IPS-18a (cell line): ENCODE results near the gene CUBN.

Source experiments
- H3K27ac ChIP-seq: one replicate; pipeline ENCODE4 v1.5.1; 2013; ENCODE audit warnings: low read length
- H3K27me3 ChIP-seq: one replicate; pipeline ENCODE4 v1.6.1; 2013; ENCODE audit warnings: mild to moderate bottlenecking, low read length; ENCODE audit not compliant: control insufficient read depth, insufficient read depth
- H3K36me3 ChIP-seq: one replicate; pipeline ENCODE4 v1.6.1; 2013; ENCODE audit warnings: low read depth, low read length; ENCODE audit not compliant: control insufficient read depth
- H3K4me1 ChIP-seq: one replicate; pipeline ENCODE4 v1.6.1; 2013; ENCODE audit warnings: low read depth, low read length; ENCODE audit not compliant: control insufficient read depth
- H3K4me3 ChIP-seq: one replicate; pipeline ENCODE4 v1.5.1; 2013; ENCODE audit warnings: low read length
- H3K9ac ChIP-seq: one replicate; pipeline ENCODE4 v1.6.1; 2013; ENCODE audit warnings: mild to moderate bottlenecking, low read length, moderate library complexity
- H3K9me3 ChIP-seq: one replicate; pipeline ENCODE4 v1.6.1; 2013; ENCODE audit warnings: low read depth, low read length; ENCODE audit not compliant: control insufficient read depth

CUBN gene

DNA sequence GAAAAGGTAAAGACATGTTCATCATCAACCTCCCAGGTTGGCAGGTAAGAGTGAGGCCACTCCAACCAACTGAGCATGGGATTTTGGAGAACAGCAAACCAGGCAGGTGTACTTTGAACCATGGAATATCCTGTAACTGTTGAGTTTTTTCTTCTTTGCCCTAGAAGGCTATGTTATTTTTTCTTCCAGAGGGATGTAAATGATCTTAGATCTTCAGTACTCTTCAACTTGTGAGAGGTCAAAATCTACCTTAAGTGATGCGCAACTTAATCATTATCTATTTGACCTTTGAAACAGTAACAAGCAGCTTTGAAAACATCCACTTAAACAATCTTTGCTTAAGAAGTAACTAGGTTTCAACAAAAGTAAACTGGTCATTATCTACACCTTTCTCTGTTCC, at the start of gene CUBN:
Gene CUBN, minus strand, starts transcription at position 71 of the 400 bp plus-strand sequence. Its CDS starts 46 bp downstream, at position 25.
- no peak within 1 kb of the TSS for H3K4me3 ChIP-seq
- no peak within 1 kb of the TSS for H3K27ac ChIP-seq
- no peaks in the 10 kb centered on the region for H3K27me3 ChIP-seq
- H3K4me1 ChIP-seq, result no peaks in the 10 kb centered on the region
- no peak within 1 kb of the TSS for H3K9ac ChIP-seq
- H3K36me3 ChIP-seq, result no peaks in the 10 kb centered on the region
- H3K9me3 ChIP-seq, result no peaks in the 10 kb centered on the region

DNA sequence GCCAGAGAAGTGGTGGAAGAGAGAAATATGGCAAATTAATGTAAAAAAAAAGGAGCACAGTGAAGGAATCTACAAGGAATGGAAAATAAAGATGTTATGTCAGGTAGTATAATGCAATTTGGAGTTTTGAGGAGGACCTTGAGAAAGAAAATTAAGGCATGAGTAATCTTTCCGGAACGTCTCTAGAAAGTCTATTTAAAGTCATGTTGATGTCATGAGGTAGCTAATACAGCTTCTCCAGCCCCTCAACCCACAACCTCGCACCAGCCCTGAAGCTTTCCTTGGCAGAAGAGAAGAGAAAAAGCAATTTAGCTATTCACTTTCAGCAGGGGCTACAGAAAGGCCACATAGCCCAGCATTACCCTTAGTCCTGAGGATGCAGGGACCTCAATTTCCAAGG, 49.4 kb upstream of the CUBN start:
- H3K4me3 ChIP-seq, result no peak overlapping the region
- H3K4me1 ChIP-seq, result peaks cover 12% of the 10 kb centered on the region
- H3K27me3 ChIP-seq, result no peaks in the 10 kb centered on the region
- H3K9me3 ChIP-seq, result no peaks in the 10 kb centered on the region
- H3K27ac ChIP-seq, result no peak overlapping the region
- H3K36me3 ChIP-seq, result no peaks in the 10 kb centered on the region
- no peak overlapping the region for H3K9ac ChIP-seq

DNA sequence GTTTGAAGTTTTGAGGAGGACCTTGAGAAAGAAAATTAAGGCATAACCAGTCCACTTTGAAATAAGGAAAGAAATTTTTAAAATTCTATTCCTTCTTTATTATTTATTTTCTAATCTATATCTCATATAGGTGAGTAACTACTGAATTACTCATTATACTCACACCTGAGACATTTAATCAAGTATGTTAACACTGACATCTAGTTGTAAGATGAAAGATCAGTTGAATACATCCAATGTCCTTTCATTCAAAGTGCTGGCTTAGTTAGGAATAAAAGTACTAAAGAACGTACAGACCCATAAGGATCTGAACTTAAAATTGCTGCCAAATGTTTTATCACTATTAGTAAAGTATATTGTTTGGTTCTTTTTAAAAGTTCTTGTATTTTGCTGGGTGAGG, 48.4 kb upstream of the CUBN start:
- Histone ChIP-seq H3K27me3 (no peaks in the 10 kb centered on the region), H3K9ac (no peak overlapping the region), H3K9me3 (no peaks in the 10 kb centered on the region), H3K27ac (no peak overlapping the region), H3K4me1 (peaks cover 12% of the 10 kb centered on the region), H3K36me3 (no peaks in the 10 kb centered on the region), H3K4me3 (no peak overlapping the region)

DNA sequence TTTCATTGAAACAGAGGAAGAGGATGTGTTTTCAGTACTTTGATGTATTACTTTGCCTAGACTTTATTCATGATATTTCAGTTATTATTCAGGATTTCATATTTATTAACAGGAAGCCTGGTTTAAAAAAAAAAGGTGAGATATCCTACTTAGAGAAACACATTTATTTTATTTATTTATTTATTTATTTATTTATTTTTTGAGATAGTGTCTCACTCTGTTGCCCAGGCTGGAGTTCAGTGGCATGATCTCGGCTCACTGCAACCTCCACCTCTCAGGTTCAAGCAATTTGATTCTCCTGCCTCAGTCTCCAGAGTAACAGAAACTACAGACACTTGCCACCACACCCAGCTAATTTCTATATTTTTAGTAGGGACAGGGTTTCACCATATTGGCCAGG, 47.4 kb upstream of the CUBN start:
- Histone ChIP-seq H3K27ac (no peak overlapping the region), H3K27me3 (no peaks in the 10 kb centered on the region), H3K36me3 (no peaks in the 10 kb centered on the region), H3K9me3 (no peaks in the 10 kb centered on the region), H3K9ac (no peak overlapping the region), H3K4me1 (peaks cover 8% of the 10 kb centered on the region), H3K4me3 (no peak overlapping the region)

DNA sequence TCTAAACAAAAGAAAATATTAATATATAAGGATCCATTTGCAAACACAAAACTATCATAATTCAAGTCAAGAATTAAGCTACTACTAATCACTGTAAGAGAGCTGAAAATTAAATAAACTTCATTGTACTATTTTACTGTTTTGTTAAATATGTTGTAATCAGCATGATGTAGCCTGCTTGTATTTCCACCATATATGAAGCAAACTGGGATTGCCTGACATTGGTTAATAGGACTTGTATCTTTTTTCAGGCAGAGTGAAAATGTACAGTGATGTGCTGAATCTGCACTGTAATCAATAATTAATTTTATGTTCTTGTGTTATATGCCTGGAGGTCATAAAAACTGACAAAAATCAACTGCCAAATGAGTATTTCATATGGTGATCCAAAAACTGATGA, 46.5 kb upstream of the CUBN start:
- Histone ChIP-seq H3K36me3 (no peaks in the 10 kb centered on the region), H3K9ac (no peak overlapping the region), H3K9me3 (no peaks in the 10 kb centered on the region), H3K4me3 (no peak overlapping the region), H3K4me1 (peaks cover 3% of the 10 kb centered on the region), H3K27me3 (no peaks in the 10 kb centered on the region), H3K27ac (no peak overlapping the region)

DNA sequence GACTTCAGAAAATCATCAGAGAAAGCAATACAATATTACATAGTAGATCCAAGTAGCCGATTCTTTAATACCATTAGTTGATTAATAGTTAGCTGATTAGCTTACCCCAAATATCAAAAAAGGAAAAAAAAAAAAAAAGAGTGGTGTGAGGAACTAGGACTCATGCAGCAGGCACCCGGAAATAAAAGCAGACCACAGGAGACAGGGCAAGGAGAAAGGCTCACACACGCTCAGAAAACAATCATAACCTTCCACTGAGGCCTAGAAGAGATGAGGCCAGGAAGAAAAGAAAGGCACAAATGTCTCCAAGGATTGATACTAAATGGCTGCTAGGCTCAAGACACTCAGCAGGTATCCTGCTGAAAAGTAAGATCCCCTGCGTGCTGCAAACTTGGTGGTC, 45.9 kb upstream of the CUBN start:
- H3K9ac ChIP-seq, result no peak overlapping the region
- no peak overlapping the region for H3K27ac ChIP-seq
- no peak overlapping the region for H3K4me3 ChIP-seq
- peaks cover 3% of the 10 kb centered on the region for H3K4me1 ChIP-seq
- no peaks in the 10 kb centered on the region for H3K27me3 ChIP-seq
- no peaks in the 10 kb centered on the region for H3K9me3 ChIP-seq
- no peaks in the 10 kb centered on the region for H3K36me3 ChIP-seq

DNA sequence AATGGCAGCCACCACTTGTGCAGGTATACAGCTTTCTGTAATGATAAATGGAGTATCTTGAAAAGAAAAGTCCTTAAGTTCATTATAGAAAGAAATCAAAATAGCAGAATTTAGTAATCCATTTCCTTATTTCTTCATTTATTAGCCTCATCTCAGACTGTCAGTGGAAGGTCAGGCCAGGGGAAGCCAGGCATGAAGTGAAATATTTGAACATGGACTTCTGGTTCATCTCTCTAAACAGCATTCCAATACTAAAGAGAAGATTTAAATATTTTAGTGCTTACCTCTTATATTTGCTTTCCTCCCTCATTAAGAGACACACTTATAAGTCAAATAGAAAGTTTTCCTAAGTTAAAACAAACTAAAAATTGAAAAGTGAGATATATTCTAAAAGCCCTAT, 45.0 kb upstream of the CUBN start:
- no peaks in the 10 kb centered on the region for H3K9me3 ChIP-seq
- H3K27ac ChIP-seq, result no peak overlapping the region
- H3K9ac ChIP-seq, result no peak overlapping the region
- peaks cover 3% of the 10 kb centered on the region for H3K4me1 ChIP-seq
- H3K36me3 ChIP-seq, result no peaks in the 10 kb centered on the region
- H3K4me3 ChIP-seq, result no peak overlapping the region
- no peaks in the 10 kb centered on the region for H3K27me3 ChIP-seq

DNA sequence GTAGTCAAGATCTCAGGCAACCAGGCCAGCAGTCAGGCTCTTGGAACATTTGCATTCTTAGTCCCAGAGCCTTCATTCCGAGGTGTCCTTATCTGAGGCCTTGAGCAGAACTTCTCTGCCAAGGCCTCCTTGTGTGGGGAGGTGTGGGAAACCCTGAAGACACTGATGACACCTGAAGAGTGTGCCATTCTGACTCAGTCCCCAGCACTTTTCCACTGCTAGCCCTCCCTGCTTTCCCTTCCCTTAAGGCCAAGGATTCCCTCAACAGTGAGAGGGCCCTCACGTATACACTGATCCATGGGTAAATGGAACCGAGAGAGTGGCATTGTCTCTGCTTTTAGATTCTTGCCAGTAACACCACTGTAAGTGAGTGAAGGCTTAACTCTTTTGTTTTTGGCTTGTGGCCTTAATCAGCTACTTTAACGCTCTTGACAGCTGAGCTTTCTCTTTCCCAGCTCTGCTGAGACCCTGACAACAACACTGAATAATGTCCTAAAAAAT, 41.6 kb upstream of the CUBN start:
- Histone ChIP-seq H3K36me3 (no peaks in the 10 kb centered on the region), H3K9ac (no peak overlapping the region), H3K4me3 (no peak overlapping the region), H3K9me3 (no peaks in the 10 kb centered on the region), H3K27ac (no peak overlapping the region), H3K27me3 (no peaks in the 10 kb centered on the region), H3K4me1 (peaks cover 3% of the 10 kb centered on the region)

DNA sequence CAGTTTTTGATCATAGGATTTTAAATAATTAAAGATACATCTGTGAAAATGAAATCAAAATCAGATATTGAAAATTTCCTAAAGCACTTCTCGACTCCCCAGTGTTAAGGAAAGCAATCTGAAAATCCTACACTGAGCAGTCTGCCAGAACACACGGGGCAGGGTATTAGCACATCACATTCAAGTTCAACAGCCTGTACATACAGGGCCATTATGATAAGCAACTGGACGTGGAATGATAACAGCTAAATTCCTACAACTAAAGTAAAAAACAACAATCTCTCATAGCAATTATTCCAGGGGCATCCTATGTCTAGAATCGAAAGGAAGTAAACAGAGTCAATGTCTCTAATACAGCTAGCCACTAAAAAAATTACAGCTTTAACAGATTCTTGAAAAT, 40.2 kb upstream of the CUBN start:
- H3K9ac ChIP-seq, result no peak overlapping the region
- no peak overlapping the region for H3K27ac ChIP-seq
- H3K4me3 ChIP-seq, result no peak overlapping the region
- H3K9me3 ChIP-seq, result no peaks in the 10 kb centered on the region
- no peaks in the 10 kb centered on the region for H3K27me3 ChIP-seq
- no peaks in the 10 kb centered on the region for H3K4me1 ChIP-seq
- no peaks in the 10 kb centered on the region for H3K36me3 ChIP-seq

DNA sequence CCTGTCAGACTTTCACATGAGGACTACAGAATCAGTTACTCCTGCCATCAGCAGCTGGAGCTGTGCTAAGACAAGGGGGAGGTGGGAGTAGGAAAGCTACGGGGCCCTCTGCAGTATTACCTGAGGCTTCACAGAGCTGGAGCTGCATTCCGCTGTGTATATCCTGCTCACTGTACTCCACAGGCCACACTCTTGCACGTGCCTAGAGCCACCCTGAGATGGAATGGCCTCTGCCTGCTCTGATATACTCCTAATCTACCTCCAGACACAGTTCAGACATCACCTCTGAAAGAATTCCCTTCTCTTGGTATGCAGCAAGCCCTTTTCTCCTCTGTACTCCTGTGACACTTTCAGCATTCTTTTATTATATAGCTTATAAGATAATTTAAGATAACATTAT, 37.1 kb upstream of the CUBN start:
- Histone ChIP-seq H3K9ac (no peak overlapping the region), H3K27me3 (no peaks in the 10 kb centered on the region), H3K4me3 (no peak overlapping the region), H3K27ac (no peak overlapping the region), H3K36me3 (no peaks in the 10 kb centered on the region), H3K9me3 (no peaks in the 10 kb centered on the region), H3K4me1 (no peaks in the 10 kb centered on the region)

DNA sequence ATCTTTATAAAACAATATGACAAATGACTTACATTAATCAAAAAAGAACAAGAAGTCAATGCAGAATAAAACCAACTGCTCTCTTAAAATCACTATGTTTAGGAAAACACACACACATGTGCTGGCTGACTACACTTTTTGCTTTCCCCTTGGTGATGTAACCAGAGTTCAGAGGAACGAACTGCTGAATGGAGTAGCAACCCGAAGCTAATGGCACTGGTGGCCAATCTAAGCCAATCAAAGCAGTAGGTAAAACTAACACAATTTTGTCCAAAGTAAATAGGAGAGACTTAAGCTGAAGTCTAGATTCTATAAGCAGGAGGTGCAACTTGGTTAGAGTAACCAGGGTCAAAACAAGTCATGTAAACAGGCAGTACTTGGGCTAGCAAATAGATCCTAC, 33.2 kb upstream of the CUBN start:
- H3K27ac ChIP-seq, result no peak overlapping the region
- no peaks in the 10 kb centered on the region for H3K9me3 ChIP-seq
- H3K4me1 ChIP-seq, result no peaks in the 10 kb centered on the region
- H3K9ac ChIP-seq, result no peak overlapping the region
- H3K36me3 ChIP-seq, result no peaks in the 10 kb centered on the region
- no peaks in the 10 kb centered on the region for H3K27me3 ChIP-seq
- H3K4me3 ChIP-seq, result no peak overlapping the region

DNA sequence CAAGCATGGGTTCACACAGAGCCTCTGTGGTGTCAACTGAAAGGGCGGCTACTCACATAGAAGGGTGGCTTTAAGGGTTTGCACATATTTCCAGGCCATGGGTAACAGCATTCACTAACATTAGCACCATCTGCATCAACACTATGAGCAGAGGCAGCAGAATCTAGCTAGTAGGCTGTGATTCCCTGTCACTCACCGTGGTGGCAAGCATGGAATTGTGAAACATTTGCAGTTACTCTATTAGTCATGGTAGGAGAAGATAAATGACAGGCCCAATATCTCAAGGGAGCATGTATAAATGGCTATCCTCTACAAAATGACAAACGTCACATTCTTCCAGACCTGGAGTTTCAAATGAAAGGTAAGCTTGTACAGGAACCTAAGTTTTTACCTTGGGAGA, 32.2 kb upstream of the CUBN start:
- Histone ChIP-seq H3K9ac (no peak overlapping the region), H3K4me1 (no peaks in the 10 kb centered on the region), H3K36me3 (no peaks in the 10 kb centered on the region), H3K4me3 (no peak overlapping the region), H3K27ac (no peak overlapping the region), H3K9me3 (no peaks in the 10 kb centered on the region), H3K27me3 (no peaks in the 10 kb centered on the region)
